ENCODE data around the gene FAM204A. TPM values are rescaled to one million over a fixed set of nuclear protein-coding genes. Genes with fewer than 3 reads are reported as not detected.
A peak's percentile ranks its signal among the peaks of the same experiment; 100 is the strongest.

Gene FAM204A
- total and polyA plus RNA-seq, 2 experiments from 2014 or later, result 50.8 to 56.6 TPM

DNA sequence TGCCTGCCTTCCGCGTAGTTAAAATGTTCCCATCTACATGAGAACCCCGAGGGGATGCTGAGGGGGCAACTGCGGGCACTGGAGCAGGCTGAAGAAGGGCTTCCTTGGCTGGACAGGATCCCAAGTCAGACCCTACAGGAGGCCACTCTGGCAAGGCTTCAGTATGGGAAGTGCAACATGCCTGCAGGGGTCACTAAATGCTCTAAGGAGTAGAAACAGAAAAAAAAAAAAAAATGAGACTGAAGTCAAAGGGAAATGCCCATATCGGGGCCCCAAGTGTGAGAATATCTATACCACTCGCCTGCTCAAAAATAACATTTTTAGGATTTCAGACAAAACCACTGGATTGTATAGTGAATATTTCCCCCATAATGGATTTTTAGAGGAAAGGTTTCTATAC is 33.5 kb downstream of the FAM204A start:
- Histone ChIP-seq H3K27ac (peak overlapping the region; percentile 0), H4K20me1 (ENCODE audit: insufficient read depth, poor library complexity, severe bottlenecking) (no peaks in the 10 kb centered on the region), H3K27me3 (no peaks in the 10 kb centered on the region), H3K4me2 (no peak overlapping the region), H3K4me1 (ENCODE audit: insufficient read depth) (no peaks in the 10 kb centered on the region), H3K36me3 (replicated peaks; ENCODE audit: insufficient read depth, low read depth) (no peaks in the 10 kb centered on the region), H3K9me2 (replicated peaks; ENCODE audit: insufficient read depth) (no peaks in the 10 kb centered on the region), H2AFZ (no peak overlapping the region), H3K9me3 (ENCODE audit: low read depth) (no peaks in the 10 kb centered on the region), H3K79me2 (no peaks in the 10 kb centered on the region), H3K4me3 (no peak overlapping the region)
- no peak for TF ChIP-seq EZH2 (IDR thresholded peaks at IDR 0.05; ENCODE audit: borderline replicate concordance)
- TF ChIP-seq, protein P1, sequence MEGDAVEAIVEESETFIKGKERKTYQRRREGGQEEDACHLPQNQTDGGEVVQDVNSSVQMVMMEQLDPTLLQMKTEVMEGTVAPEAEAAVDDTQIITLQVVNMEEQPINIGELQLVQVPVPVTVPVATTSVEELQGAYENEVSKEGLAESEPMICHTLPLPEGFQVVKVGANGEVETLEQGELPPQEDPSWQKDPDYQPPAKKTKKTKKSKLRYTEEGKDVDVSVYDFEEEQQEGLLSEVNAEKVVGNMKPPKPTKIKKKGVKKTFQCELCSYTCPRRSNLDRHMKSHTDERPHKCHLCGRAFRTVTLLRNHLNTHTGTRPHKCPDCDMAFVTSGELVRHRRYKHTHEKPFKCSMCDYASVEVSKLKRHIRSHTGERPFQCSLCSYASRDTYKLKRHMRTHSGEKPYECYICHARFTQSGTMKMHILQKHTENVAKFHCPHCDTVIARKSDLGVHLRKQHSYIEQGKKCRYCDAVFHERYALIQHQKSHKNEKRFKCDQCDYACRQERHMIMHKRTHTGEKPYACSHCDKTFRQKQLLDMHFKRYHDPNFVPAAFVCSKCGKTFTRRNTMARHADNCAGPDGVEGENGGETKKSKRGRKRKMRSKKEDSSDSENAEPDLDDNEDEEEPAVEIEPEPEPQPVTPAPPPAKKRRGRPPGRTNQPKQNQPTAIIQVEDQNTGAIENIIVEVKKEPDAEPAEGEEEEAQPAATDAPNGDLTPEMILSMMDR (IDR thresholded peaks at IDR 0.05; ENCODE audit: poor library complexity), result peak; percentile 7
- 89% methylated on average over 6 of the region's 6 CpGs for WGBS (ENCODE audit: low lambda C conversion rate, missing lambda C conversion rate)
- no peak for DNase-seq (ENCODE audit: low spot score)

DNA sequence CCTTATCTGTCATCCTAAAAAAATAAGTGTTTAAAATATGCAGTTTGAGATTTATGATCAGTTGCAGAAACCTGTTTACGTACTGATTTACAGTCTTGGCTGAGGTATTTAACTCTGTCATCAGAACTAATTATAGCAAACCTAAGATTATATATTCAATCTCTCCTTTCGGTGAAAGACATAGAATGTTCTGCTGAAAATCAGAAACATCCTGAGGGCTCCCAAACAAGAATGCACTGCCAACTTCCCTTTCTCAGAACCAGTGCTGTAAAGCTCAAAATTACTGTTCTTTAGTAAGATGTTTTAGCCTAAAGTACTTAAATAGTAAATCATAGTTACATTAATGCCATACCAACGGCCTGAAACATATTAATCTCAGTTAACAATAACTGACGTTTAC is 34.3 kb downstream of the FAM204A start:
- H3K27ac ChIP-seq, result peak overlapping the region; percentile 0
- H3K4me1 ChIP-seq (ENCODE audit: insufficient read depth), result no peaks in the 10 kb centered on the region
- 56% methylated on average over 4 of the region's 4 CpGs for WGBS (ENCODE audit: low lambda C conversion rate, missing lambda C conversion rate)
- H3K79me2 ChIP-seq, result no peaks in the 10 kb centered on the region
- H3K4me3 ChIP-seq, result no peak overlapping the region
- H3K9me2 ChIP-seq (replicated peaks; ENCODE audit: insufficient read depth), result no peaks in the 10 kb centered on the region
- no peaks in the 10 kb centered on the region for H4K20me1 ChIP-seq (ENCODE audit: insufficient read depth, poor library complexity, severe bottlenecking)
- H2AFZ ChIP-seq, result no peak overlapping the region
- no peaks in the 10 kb centered on the region for H3K36me3 ChIP-seq (replicated peaks; ENCODE audit: insufficient read depth, low read depth)
- no peak for DNase-seq (ENCODE audit: low spot score)
- no peaks in the 10 kb centered on the region for H3K27me3 ChIP-seq
- TF ChIP-seq, protein P1 (IDR thresholded peaks at IDR 0.05; ENCODE audit: poor library complexity), result no peak
- no peak for TF ChIP-seq EZH2phosphoT487 (IDR thresholded peaks at IDR 0.05; ENCODE audit: low read depth, severe bottlenecking, unreplicated experiment)
- TF ChIP-seq EZH2 (IDR thresholded peaks at IDR 0.05; ENCODE audit: borderline replicate concordance), result no peak
- no peak overlapping the region for H3K4me2 ChIP-seq
- no peaks in the 10 kb centered on the region for H3K9me3 ChIP-seq (ENCODE audit: low read depth)

DNA sequence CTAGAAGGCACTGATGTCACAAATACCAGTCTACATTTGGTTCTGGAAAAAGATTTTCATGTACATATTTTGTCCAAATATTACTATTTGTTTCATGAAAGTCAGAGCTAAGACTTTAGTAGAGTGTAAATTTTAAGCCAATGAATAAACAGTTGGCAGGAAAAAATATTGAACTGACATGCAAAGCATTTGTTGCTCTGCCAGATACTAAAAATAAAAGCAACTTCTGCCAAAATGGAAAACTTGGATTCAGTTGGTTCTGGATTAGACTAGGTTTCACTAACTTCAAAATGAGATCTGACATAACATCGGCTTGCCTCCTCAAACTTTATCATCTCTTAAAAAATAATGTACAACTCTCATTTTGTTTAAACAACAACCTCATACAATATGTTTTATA is 34.9 kb downstream of the FAM204A start:
- no peak for DNase-seq (ENCODE audit: low spot score)

More for the DNA sequence above, 34.9 kb downstream of the FAM204A start:
- Histone ChIP-seq H3K4me2 (no peak overlapping the region), H4K20me1 (ENCODE audit: insufficient read depth, poor library complexity, severe bottlenecking) (no peaks in the 10 kb centered on the region), H3K9me3 (ENCODE audit: low read depth) (no peaks in the 10 kb centered on the region), H3K36me3 (replicated peaks; ENCODE audit: insufficient read depth, low read depth) (no peaks in the 10 kb centered on the region), H3K4me3 (no peak overlapping the region), H3K79me2 (no peaks in the 10 kb centered on the region), H3K27me3 (no peaks in the 10 kb centered on the region), H2AFZ (no peak overlapping the region), H3K4me1 (ENCODE audit: insufficient read depth) (no peaks in the 10 kb centered on the region), H3K27ac (no peak overlapping the region), H3K9me2 (replicated peaks; ENCODE audit: insufficient read depth) (no peaks in the 10 kb centered on the region)
- TF ChIP-seq, protein P1 (IDR thresholded peaks at IDR 0.05; ENCODE audit: poor library complexity), result no peak
- TF ChIP-seq EZH2 (IDR thresholded peaks at IDR 0.05; ENCODE audit: borderline replicate concordance), result no peak
- no peak for TF ChIP-seq EZH2phosphoT487 (IDR thresholded peaks at IDR 0.05; ENCODE audit: low read depth, severe bottlenecking, unreplicated experiment)
- WGBS (ENCODE audit: low lambda C conversion rate, missing lambda C conversion rate), result 68% methylated on average over 1 of the region's 1 CpG

Measured in hepatocyte (in vitro differentiated cells).